Adrenal gland (tissue), 5 donors: ENCODE measurements around the gene SPATA16.

Source experiments
- CTCF ChIP-seq, 6 experiments: fragments of 450-650 bp in 4 of 6; fragments of 200-600 bp in 2 of 6; sonication (generic) in 1 of 6; IDR thresholded peaks; 1 replicate in 5 of 6; 2 replicates in 1 of 6; pipeline versions ENCODE4 v1.5.1 to v1.8.0; 2016 to 2021; ENCODE audit warnings: antibody characterized with exemption in 6 of 6, mild to moderate bottlenecking in 2 of 6, moderate library complexity in 1 of 6
- POLR2A ChIP-seq, 2 donors: fragments of 450-650 bp; IDR thresholded peaks; one replicate each; pipeline ENCODE4 v1.6.1; 2017; ENCODE audit warnings: antibody characterized with exemption in 2 of 2, mild to moderate bottlenecking in 2 of 2, moderate library complexity in 1 of 2
- donor health status: DM: no; HTN: no; CAD: no.

- TF ChIP-seq CTCF (IDR thresholded peaks at IDR 0.05): no peak
- TF ChIP-seq POLR2A (IDR thresholded peaks at IDR 0.05): no peak
Observed at GRCh38 chr3:173064631-173065030, 76.4 kb downstream of the SPATA16 start.
